ENCODE measurements around the gene HBA2.
A peak's percentile ranks its signal among the peaks of the same experiment; 100 is the strongest.

The HBA2 gene

GRCh38 chr16:143456-143855 lies 29.2 kb upstream of the HBA2 start:
- no peak for TF ChIP-seq CREB5 (CRISPR knock-in tag; IDR thresholded peaks at IDR 0.05; ENCODE audit: low read depth)
- TF ChIP-seq, protein P1, sequence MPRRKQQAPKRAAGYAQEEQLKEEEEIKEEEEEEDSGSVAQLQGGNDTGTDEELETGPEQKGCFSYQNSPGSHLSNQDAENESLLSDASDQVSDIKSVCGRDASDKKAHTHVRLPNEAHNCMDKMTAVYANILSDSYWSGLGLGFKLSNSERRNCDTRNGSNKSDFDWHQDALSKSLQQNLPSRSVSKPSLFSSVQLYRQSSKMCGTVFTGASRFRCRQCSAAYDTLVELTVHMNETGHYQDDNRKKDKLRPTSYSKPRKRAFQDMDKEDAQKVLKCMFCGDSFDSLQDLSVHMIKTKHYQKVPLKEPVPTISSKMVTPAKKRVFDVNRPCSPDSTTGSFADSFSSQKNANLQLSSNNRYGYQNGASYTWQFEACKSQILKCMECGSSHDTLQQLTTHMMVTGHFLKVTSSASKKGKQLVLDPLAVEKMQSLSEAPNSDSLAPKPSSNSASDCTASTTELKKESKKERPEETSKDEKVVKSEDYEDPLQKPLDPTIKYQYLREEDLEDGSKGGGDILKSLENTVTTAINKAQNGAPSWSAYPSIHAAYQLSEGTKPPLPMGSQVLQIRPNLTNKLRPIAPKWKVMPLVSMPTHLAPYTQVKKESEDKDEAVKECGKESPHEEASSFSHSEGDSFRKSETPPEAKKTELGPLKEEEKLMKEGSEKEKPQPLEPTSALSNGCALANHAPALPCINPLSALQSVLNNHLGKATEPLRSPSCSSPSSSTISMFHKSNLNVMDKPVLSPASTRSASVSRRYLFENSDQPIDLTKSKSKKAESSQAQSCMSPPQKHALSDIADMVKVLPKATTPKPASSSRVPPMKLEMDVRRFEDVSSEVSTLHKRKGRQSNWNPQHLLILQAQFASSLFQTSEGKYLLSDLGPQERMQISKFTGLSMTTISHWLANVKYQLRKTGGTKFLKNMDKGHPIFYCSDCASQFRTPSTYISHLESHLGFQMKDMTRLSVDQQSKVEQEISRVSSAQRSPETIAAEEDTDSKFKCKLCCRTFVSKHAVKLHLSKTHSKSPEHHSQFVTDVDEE (CRISPR knock-in tag; IDR thresholded peaks at IDR 0.05) = no peak
- TF ChIP-seq BACH2 (CRISPR knock-in tag; IDR thresholded peaks at IDR 0.05; ENCODE audit: borderline replicate concordance) = no peak
- TF ChIP-seq ESRRG (CRISPR knock-in tag; IDR thresholded peaks at IDR 0.05) = no peak
- TF ChIP-seq ZNF565 (CRISPR knock-in tag; conservative IDR thresholded peaks at IDR 0.05; ENCODE audit: low read depth) = no peak
- no peak for TF ChIP-seq ISL1 (CRISPR knock-in tag; IDR thresholded peaks at IDR 0.05)
- no peak for TF ChIP-seq PPARA (CRISPR knock-in tag; IDR thresholded peaks at IDR 0.05; ENCODE audit: borderline replicate concordance)
- no peak for ATAC-seq

GRCh38 chr16:144797-145252 lies 27.9 kb upstream of the HBA2 start:
- no peak for ATAC-seq

DNA sequence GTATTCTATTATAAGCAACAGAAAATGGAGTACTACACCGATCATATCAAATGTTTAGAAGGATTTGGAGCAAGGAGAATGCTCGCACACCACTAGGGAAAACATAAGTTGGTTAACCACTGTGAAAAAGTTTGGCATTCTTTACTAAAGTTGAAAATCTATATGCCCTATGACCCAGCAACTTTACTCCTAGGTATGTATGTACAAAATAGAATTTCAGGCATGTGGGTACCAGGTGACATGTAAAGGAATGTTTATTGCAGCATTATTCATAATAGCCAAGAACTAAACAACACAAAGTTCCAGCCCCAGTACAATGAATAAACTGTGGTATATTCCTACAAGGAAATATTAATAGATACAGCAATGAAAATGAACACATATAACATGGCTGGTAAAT lies 26.0 kb upstream of the HBA2 start:
- TF ChIP-seq ZNF70 (CRISPR knock-in tag; IDR thresholded peaks at IDR 0.05) (no peak), PPARA (CRISPR knock-in tag; IDR thresholded peaks at IDR 0.05; ENCODE audit: borderline replicate concordance) (no peak), CREB5 (CRISPR knock-in tag; IDR thresholded peaks at IDR 0.05; ENCODE audit: low read depth) (no peak), ZNF565 (CRISPR knock-in tag; conservative IDR thresholded peaks at IDR 0.05; ENCODE audit: low read depth) (no peak)
- TF ChIP-seq, protein P1 (CRISPR knock-in tag; IDR thresholded peaks at IDR 0.05) = no peak
- no peak for ATAC-seq

More at GRCh38 chr16:144797-145252, 27.9 kb upstream of the HBA2 start:
- TF ChIP-seq, protein P1 (CRISPR knock-in tag; IDR thresholded peaks at IDR 0.05) = no peak
- no peak for TF ChIP-seq TCF4 (CRISPR knock-in tag; IDR thresholded peaks at IDR 0.05; ENCODE audit: borderline replicate concordance)

DNA sequence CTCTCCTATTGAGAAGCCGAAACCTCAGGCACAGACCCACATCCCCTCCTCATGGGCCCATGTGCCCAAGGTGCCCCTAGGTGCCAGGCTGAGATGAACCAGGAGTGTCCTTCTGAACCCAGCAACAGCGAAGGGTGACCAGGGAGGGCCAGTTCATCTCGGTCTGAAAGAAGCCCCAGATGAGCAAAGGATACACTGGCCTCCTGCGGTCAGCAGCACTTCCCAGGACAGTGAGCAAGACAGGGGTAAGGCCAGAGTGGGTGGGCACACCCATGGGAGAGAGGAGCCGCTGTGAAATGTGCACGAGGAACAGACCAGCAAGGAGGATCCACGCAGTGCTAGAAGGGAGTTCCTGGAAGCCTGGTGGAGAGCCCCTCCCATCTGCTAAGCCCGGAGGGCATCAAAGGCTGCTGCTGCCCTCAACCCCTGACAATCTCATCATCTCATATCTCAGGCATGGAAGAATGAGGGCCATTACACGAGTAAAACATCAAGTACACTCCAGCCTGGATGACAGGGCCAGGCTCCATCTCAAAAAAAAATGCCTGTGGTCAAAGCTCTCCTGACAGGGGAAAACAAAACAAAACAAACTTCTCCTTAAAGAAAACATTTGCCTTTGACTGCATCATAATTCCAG lies 23.5 kb upstream of the HBA2 start:
- peak; percentile 30 for ATAC-seq
- TF ChIP-seq, protein P1 (CRISPR knock-in tag; IDR thresholded peaks at IDR 0.05) = no peak
- TF ChIP-seq ZNF8 (CRISPR knock-in tag; IDR thresholded peaks at IDR 0.05) (no peak), GLIS3 (CRISPR knock-in tag; IDR thresholded peaks at IDR 0.05) (no peak), ZFP3 (CRISPR knock-in tag; IDR thresholded peaks at IDR 0.05) (no peak)

Measured in SK-N-SH treated with all-trans-retinoic acid at 6 μM for 48 hours (cell line).